ENCODE results near the gene MPHOSPH9.
"Not testable (repeated sequence)": the region's sequence is repeated elsewhere in the genome, so short reads cannot be mapped to it uniquely, and the experiment has no call there.

The MPHOSPH9 gene

GRCh38 chr12:123207815-123208214 is 25.1 kb downstream of the MPHOSPH9 start:
- peaks cover 66% of the 10 kb centered on the region for H3K36me3 ChIP-seq (ENCODE audit: control insufficient read depth, insufficient read depth, low read length)
- not testable (repeated sequence) for H3K9me3 ChIP-seq (ENCODE audit: control insufficient read depth, insufficient read depth, low read depth, low read length); H3K9ac ChIP-seq (ENCODE audit: low read length); H3K27ac ChIP-seq (ENCODE audit: low read depth, low read length); H3K4me3 ChIP-seq (ENCODE audit: low read depth, low read length); H3K27me3 ChIP-seq (ENCODE audit: control insufficient read depth, insufficient read depth, low read length); H3K4me1 ChIP-seq (ENCODE audit: control insufficient read depth, insufficient read depth, low read length)

GRCh38 chr12:123206794-123207193 is 26.1 kb downstream of the MPHOSPH9 start:
- not testable (repeated sequence) for H3K27me3 ChIP-seq (ENCODE audit: control insufficient read depth, insufficient read depth, low read length); H3K9me3 ChIP-seq (ENCODE audit: control insufficient read depth, insufficient read depth, low read depth, low read length); H3K9ac ChIP-seq (ENCODE audit: low read length); H3K4me3 ChIP-seq (ENCODE audit: low read depth, low read length); H3K4me1 ChIP-seq (ENCODE audit: control insufficient read depth, insufficient read depth, low read length); H3K27ac ChIP-seq (ENCODE audit: low read depth, low read length)
- peaks cover 70% of the 10 kb centered on the region for H3K36me3 ChIP-seq (ENCODE audit: control insufficient read depth, insufficient read depth, low read length)

GRCh38 chr12:123200414-123200813 is 32.5 kb downstream of the MPHOSPH9 start:
- peaks cover 73% of the 10 kb centered on the region for H3K36me3 ChIP-seq (ENCODE audit: control insufficient read depth, insufficient read depth, low read length)
- H3K27me3 ChIP-seq (ENCODE audit: control insufficient read depth, insufficient read depth, low read length), result no peaks in the 10 kb centered on the region
- no peak overlapping the region for H3K9ac ChIP-seq (ENCODE audit: low read length)
- no peak overlapping the region for H3K4me3 ChIP-seq (ENCODE audit: low read depth, low read length)
- H3K4me1 ChIP-seq (ENCODE audit: control insufficient read depth, insufficient read depth, low read length), result no peaks in the 10 kb centered on the region
- H3K27ac ChIP-seq (ENCODE audit: low read depth, low read length), result no peak overlapping the region
- H3K9me3 ChIP-seq (ENCODE audit: control insufficient read depth, insufficient read depth, low read depth, low read length), result no peaks in the 10 kb centered on the region

- H3K9me3 ChIP-seq (ENCODE audit: control insufficient read depth, insufficient read depth, low read depth, low read length), result no peaks in the 10 kb centered on the region
- no peak overlapping the region for H3K4me3 ChIP-seq (ENCODE audit: low read depth, low read length)
- peaks cover 72% of the 10 kb centered on the region for H3K36me3 ChIP-seq (ENCODE audit: control insufficient read depth, insufficient read depth, low read length)
- H3K27ac ChIP-seq (ENCODE audit: low read depth, low read length), result no peak overlapping the region
- H3K9ac ChIP-seq (ENCODE audit: low read length), result no peak overlapping the region
- no peaks in the 10 kb centered on the region for H3K4me1 ChIP-seq (ENCODE audit: control insufficient read depth, insufficient read depth, low read length)
- H3K27me3 ChIP-seq (ENCODE audit: control insufficient read depth, insufficient read depth, low read length), result no peaks in the 10 kb centered on the region
Observed at GRCh38 chr12:123199936-123200335, 33.0 kb downstream of the MPHOSPH9 start.

GRCh38 chr12:123187637-123188036 is 45.3 kb downstream of the MPHOSPH9 start:
- H3K36me3 ChIP-seq (ENCODE audit: control insufficient read depth, insufficient read depth, low read length), result peaks cover 66% of the 10 kb centered on the region
- H3K27ac ChIP-seq (ENCODE audit: low read depth, low read length), result no peak overlapping the region
- H3K9ac ChIP-seq (ENCODE audit: low read length), result no peak overlapping the region
- H3K27me3 ChIP-seq (ENCODE audit: control insufficient read depth, insufficient read depth, low read length), result no peaks in the 10 kb centered on the region
- H3K4me3 ChIP-seq (ENCODE audit: low read depth, low read length), result no peak overlapping the region
- no peaks in the 10 kb centered on the region for H3K9me3 ChIP-seq (ENCODE audit: control insufficient read depth, insufficient read depth, low read depth, low read length)
- no peaks in the 10 kb centered on the region for H3K4me1 ChIP-seq (ENCODE audit: control insufficient read depth, insufficient read depth, low read length)

GRCh38 chr12:123180171-123180570 is 52.8 kb downstream of the MPHOSPH9 start:
- H3K4me3 ChIP-seq (ENCODE audit: low read depth, low read length), result no peak overlapping the region
- H3K27me3 ChIP-seq (ENCODE audit: control insufficient read depth, insufficient read depth, low read length), result no peaks in the 10 kb centered on the region
- no peaks in the 10 kb centered on the region for H3K9me3 ChIP-seq (ENCODE audit: control insufficient read depth, insufficient read depth, low read depth, low read length)
- H3K36me3 ChIP-seq (ENCODE audit: control insufficient read depth, insufficient read depth, low read length), result peaks cover 57% of the 10 kb centered on the region
- no peak overlapping the region for H3K9ac ChIP-seq (ENCODE audit: low read length)
- no peaks in the 10 kb centered on the region for H3K4me1 ChIP-seq (ENCODE audit: control insufficient read depth, insufficient read depth, low read length)
- H3K27ac ChIP-seq (ENCODE audit: low read depth, low read length), result no peak overlapping the region

- Histone ChIP-seq H3K27ac (ENCODE audit: low read depth, low read length) (no peak overlapping the region), H3K9ac (ENCODE audit: low read length) (no peak overlapping the region), H3K9me3 (ENCODE audit: control insufficient read depth, insufficient read depth, low read depth, low read length) (no peaks in the 10 kb centered on the region), H3K4me1 (ENCODE audit: control insufficient read depth, insufficient read depth, low read length) (no peaks in the 10 kb centered on the region), H3K27me3 (ENCODE audit: control insufficient read depth, insufficient read depth, low read length) (no peaks in the 10 kb centered on the region), H3K4me3 (ENCODE audit: low read depth, low read length) (no peak overlapping the region), H3K36me3 (ENCODE audit: control insufficient read depth, insufficient read depth, low read length) (peaks cover 36% of the 10 kb centered on the region)
Observed at GRCh38 chr12:123171967-123172366, 61.0 kb downstream of the MPHOSPH9 start.

GRCh38 chr12:123167329-123167728 is 65.6 kb downstream of the MPHOSPH9 start:
- H3K9me3 ChIP-seq (ENCODE audit: control insufficient read depth, insufficient read depth, low read depth, low read length), result no peaks in the 10 kb centered on the region
- H3K4me1 ChIP-seq (ENCODE audit: control insufficient read depth, insufficient read depth, low read length), result no peaks in the 10 kb centered on the region
- no peaks in the 10 kb centered on the region for H3K27me3 ChIP-seq (ENCODE audit: control insufficient read depth, insufficient read depth, low read length)
- no peak overlapping the region for H3K9ac ChIP-seq (ENCODE audit: low read length)
- H3K4me3 ChIP-seq (ENCODE audit: low read depth, low read length), result no peak overlapping the region
- H3K36me3 ChIP-seq (ENCODE audit: control insufficient read depth, insufficient read depth, low read length), result peaks cover 52% of the 10 kb centered on the region
- H3K27ac ChIP-seq (ENCODE audit: low read depth, low read length), result no peak overlapping the region

GRCh38 chr12:123165537-123165936 is 67.4 kb downstream of the MPHOSPH9 start:
- Histone ChIP-seq H3K4me3 (ENCODE audit: low read depth, low read length) (no peak overlapping the region), H3K9ac (ENCODE audit: low read length) (no peak overlapping the region), H3K9me3 (ENCODE audit: control insufficient read depth, insufficient read depth, low read depth, low read length) (no peaks in the 10 kb centered on the region), H3K36me3 (ENCODE audit: control insufficient read depth, insufficient read depth, low read length) (peaks cover 61% of the 10 kb centered on the region), H3K27me3 (ENCODE audit: control insufficient read depth, insufficient read depth, low read length) (no peaks in the 10 kb centered on the region), H3K4me1 (ENCODE audit: control insufficient read depth, insufficient read depth, low read length) (no peaks in the 10 kb centered on the region), H3K27ac (ENCODE audit: low read depth, low read length) (no peak overlapping the region)

GRCh38 chr12:123164710-123165261 is 68.2 kb downstream of the MPHOSPH9 start:
- Histone ChIP-seq H3K9me3 (ENCODE audit: control insufficient read depth, insufficient read depth, low read depth, low read length) (no peaks in the 10 kb centered on the region), H3K4me3 (ENCODE audit: low read depth, low read length) (no peak overlapping the region), H3K4me1 (ENCODE audit: control insufficient read depth, insufficient read depth, low read length) (no peaks in the 10 kb centered on the region), H3K9ac (ENCODE audit: low read length) (no peak overlapping the region), H3K36me3 (ENCODE audit: control insufficient read depth, insufficient read depth, low read length) (peaks cover 65% of the 10 kb centered on the region), H3K27me3 (ENCODE audit: control insufficient read depth, insufficient read depth, low read length) (no peaks in the 10 kb centered on the region), H3K27ac (ENCODE audit: low read depth, low read length) (no peak overlapping the region)

- H3K9ac ChIP-seq (ENCODE audit: low read length), result no peak overlapping the region
- peaks cover 68% of the 10 kb centered on the region for H3K36me3 ChIP-seq (ENCODE audit: control insufficient read depth, insufficient read depth, low read length)
- no peaks in the 10 kb centered on the region for H3K9me3 ChIP-seq (ENCODE audit: control insufficient read depth, insufficient read depth, low read depth, low read length)
- no peaks in the 10 kb centered on the region for H3K27me3 ChIP-seq (ENCODE audit: control insufficient read depth, insufficient read depth, low read length)
- no peaks in the 10 kb centered on the region for H3K4me1 ChIP-seq (ENCODE audit: control insufficient read depth, insufficient read depth, low read length)
- H3K27ac ChIP-seq (ENCODE audit: low read depth, low read length), result no peak overlapping the region
- no peak overlapping the region for H3K4me3 ChIP-seq (ENCODE audit: low read depth, low read length)
Observed at GRCh38 chr12:123164222-123164621, 68.7 kb downstream of the MPHOSPH9 start.

- Histone ChIP-seq H3K27ac (ENCODE audit: low read depth, low read length) (no peak overlapping the region), H3K4me1 (ENCODE audit: control insufficient read depth, insufficient read depth, low read length) (no peaks in the 10 kb centered on the region), H3K27me3 (ENCODE audit: control insufficient read depth, insufficient read depth, low read length) (no peaks in the 10 kb centered on the region), H3K36me3 (ENCODE audit: control insufficient read depth, insufficient read depth, low read length) (peaks cover 72% of the 10 kb centered on the region), H3K9me3 (ENCODE audit: control insufficient read depth, insufficient read depth, low read depth, low read length) (no peaks in the 10 kb centered on the region), H3K4me3 (ENCODE audit: low read depth, low read length) (no peak overlapping the region), H3K9ac (ENCODE audit: low read length) (no peak overlapping the region)
Observed at GRCh38 chr12:123163227-123163626, 69.7 kb downstream of the MPHOSPH9 start.
